Caco-2 (cell line): Measurements from ENCODE around the gene SMIM27. TPM values are rescaled to one million over a fixed set of nuclear protein-coding genes. Genes with fewer than 3 reads are reported as not detected.
"Not testable (repeated sequence)": the region's sequence is repeated elsewhere in the genome, so short reads cannot be mapped to it uniquely, and the experiment has no call there.

Experiments
- BruUV-seq: library from RNA; stranded (reverse); fragments of 400-500 nt; replicated peaks from 2 replicates; lab custom pipeline; 2021; lab: Mats Ljungman, UMichigan
- CTCF ChIA-PET: fragments of 300-600 bp; sonication (Branson Sonifier 250); formaldehyde crosslinking; loops from one replicate; lab custom pipeline; 2022; ENCODE audit warnings: antibody characterized with exemption; lab: Charles Lee
- POLR2A ChIA-PET: fragments of 300-600 bp; sonication (Branson Sonifier 250); formaldehyde crosslinking; loops from one replicate; lab custom pipeline; 2022; ENCODE audit warnings: antibody characterized with exemption; lab: Charles Lee
- DNase-seq, 2 experiments: peaks; one replicate each; pipeline versions ENCODE4 v3.0.0 to v3.0.0-alpha.2; 2020 to 2022
- H3K27me3 ChIP-seq: replicated peaks from 2 replicates; pipeline ENCODE4 v1.6.0; 2011; ENCODE audit warnings: low read length; ENCODE audit not compliant: control insufficient read depth, insufficient read depth
- H3K36me3 ChIP-seq: 2 replicates; pipeline ENCODE4 v1.5.1; 2011; ENCODE audit warnings: low read length; ENCODE audit not compliant: control insufficient read depth, insufficient read depth
- H3K4me1 ChIP-seq: fragments of 250-450 bp; sonication (Bioruptor Pico); 2 replicates; pipeline ENCODE4 v1.5.1; 2020; ENCODE audit warnings: mild to moderate bottlenecking
- H3K4me3 ChIP-seq: 2 replicates; pipeline ENCODE4 v1.5.1; 2011; ENCODE audit warnings: low read depth, mild to moderate bottlenecking, control low read depth, low read length
- H3K9me3 ChIP-seq: fragments of 250-450 bp; sonication (Bioruptor Pico); 2 replicates; pipeline ENCODE4 v1.5.1; 2020; ENCODE audit warnings: mild to moderate bottlenecking, moderate library complexity
- H3K27ac Mint-ChIP-seq: one replicate; pipeline ENCODE4 v1.8.0; 2022; ENCODE audit warnings: mixed read lengths; ENCODE audit not compliant: unreplicated experiment
- H3K27me3 Mint-ChIP-seq: one replicate; pipeline ENCODE4 v1.8.0; 2022; ENCODE audit warnings: mixed read lengths; ENCODE audit not compliant: insufficient read depth, unreplicated experiment
- H3K36me3 Mint-ChIP-seq: one replicate; pipeline ENCODE4 v1.8.0; 2022; ENCODE audit warnings: mild to moderate bottlenecking, mixed read lengths; ENCODE audit not compliant: insufficient read depth, unreplicated experiment
- H3K4me1 Mint-ChIP-seq: one replicate; pipeline ENCODE4 v1.8.0; 2022; ENCODE audit warnings: low read depth, mixed read lengths; ENCODE audit not compliant: unreplicated experiment
- H3K4me3 Mint-ChIP-seq: one replicate; pipeline ENCODE4 v1.8.0; 2022; ENCODE audit warnings: mild to moderate bottlenecking, moderate library complexity, mixed read lengths; ENCODE audit not compliant: unreplicated experiment
- H3K9me3 Mint-ChIP-seq: one replicate; pipeline ENCODE4 v1.8.0; 2022; ENCODE audit warnings: mixed read lengths; ENCODE audit not compliant: unreplicated experiment
- CTCF ChIP-seq, 2 experiments: fragments of 200-600 bp in 1 of 2; IDR thresholded peaks; 1 replicate in 1 of 2; 2 replicates in 1 of 2; pipeline versions ENCODE4 v1.5.1 to v1.8.0; 2011 to 2022; ENCODE audit warnings: antibody characterized with exemption in 1 of 2, control low read depth in 1 of 2, inconsistent platforms in 1 of 2, low read depth in 1 of 2, low read length in 1 of 2, mild to moderate bottlenecking in 1 of 2, moderate library complexity in 1 of 2; ENCODE audit not compliant: insufficient read depth in 1 of 2, severe bottlenecking in 1 of 2, unreplicated experiment in 1 of 2
- intact Hi-C: fragments of 100-400 bp; cut with micrococcal nuclease; formaldehyde crosslinking; loops from one replicate; pipeline ENCODE4 v1.10.0; 2022; ENCODE audit not compliant: unreplicated experiment
- total RNA-seq: library from RNA; stranded (reverse); gene quantifications from 2 replicates; pipeline ENCODE4 v1.2.3, GENCODE V29; 2022

The SMIM27 gene
- total RNA-seq, 1 experiment from 2014 or later = 5.3 TPM

- H3K4me3 Mint-ChIP-seq = no peak overlapping the region
- H3K27me3 ChIP-seq = no peaks in the 10 kb centered on the region
- no peaks in the 10 kb centered on the region for H3K9me3 Mint-ChIP-seq
- no peak for TF ChIP-seq CTCF (IDR thresholded peaks at IDR 0.05; ENCODE audit: insufficient read depth in 1 of 2, low read depth in 1 of 2, low read length in 1 of 2, severe bottlenecking in 1 of 2, unreplicated experiment in 1 of 2)
- 0 out of 2 replicates have a peak, but pooled peaks cover 3% of the 10 kb centered on the region for H3K36me3 ChIP-seq
- no TSS peak for BruUV-seq
- H3K36me3 Mint-ChIP-seq = peaks cover 25% of the 10 kb centered on the region
- CTCF ChIA-PET = no interaction called here
- no peaks in the 10 kb centered on the region for H3K9me3 ChIP-seq
- intact Hi-C loops = no loop called here
- H3K27ac Mint-ChIP-seq = no peak overlapping the region
- no peak for DNase-seq
- POLR2A ChIA-PET = no interaction called here
- H3K4me1 ChIP-seq = no peaks in the 10 kb centered on the region
- H3K4me3 ChIP-seq = no peak overlapping the region
- H3K27me3 Mint-ChIP-seq = no peaks in the 10 kb centered on the region
- peaks cover 7% of the 10 kb centered on the region for H3K4me1 Mint-ChIP-seq
These were observed 6.2 kb upstream of the SMIM27 start for GRCh38 chr9:32545884-32546283.

- H3K4me3 ChIP-seq, H3K4me1 ChIP-seq, H3K9me3 ChIP-seq, H3K27me3 ChIP-seq, H3K36me3 ChIP-seq, DNase-seq, H3K9me3 Mint-ChIP-seq, intact Hi-C loops, H3K4me3 Mint-ChIP-seq, CTCF ChIA-PET, H3K27ac Mint-ChIP-seq, H3K4me1 Mint-ChIP-seq, POLR2A ChIA-PET, BruUV-seq, H3K27me3 Mint-ChIP-seq: not testable (repeated sequence)
- H3K36me3 Mint-ChIP-seq = peaks cover 31% of the 10 kb centered on the region
These were observed 3.9 kb upstream of the SMIM27 start for GRCh38 chr9:32548213-32548612.

GRCh38 chr9:32550150-32550561 is 2.0 kb upstream of the SMIM27 start:
- peak in 1 of 2 experiments; percentile 7 for TF ChIP-seq CTCF (IDR thresholded peaks at IDR 0.05; ENCODE audit: insufficient read depth in 1 of 2, low read depth in 1 of 2, low read length in 1 of 2, severe bottlenecking in 1 of 2, unreplicated experiment in 1 of 2)
- Mint-ChIP-seq H3K4me3 (peak overlapping the region; percentile 93), H3K27me3 (no peaks in the 10 kb centered on the region), H3K36me3 (peaks cover 31% of the 10 kb centered on the region), H3K9me3 (no peaks in the 10 kb centered on the region), H3K4me1 (peaks cover 7% of the 10 kb centered on the region), H3K27ac (peak overlapping the region; percentile 96)
- POLR2A ChIA-PET = interaction anchor here (0.9 to 1.5 kb wide), 3 partner anchors 22 to 475 kb away, joined by 5 to 7 read pairs (median 6); partner anchors contain the start of genes ACO1, DNAJA1 and NDUFB6
- no peaks in the 10 kb centered on the region for H3K36me3 ChIP-seq
- intact Hi-C loops = loop anchor here (1.0 kb wide), 1 partner anchor 24 kb away; the partner anchor contains the start of gene RIGI
- peak in 1 of 2 experiments; percentile 14 for DNase-seq
- H3K27me3 ChIP-seq = no peaks in the 10 kb centered on the region
- TSS peak; percentile 22 for BruUV-seq
- H3K4me3 ChIP-seq = peak overlapping the region; percentile 87
- H3K4me1 ChIP-seq = no peaks in the 10 kb centered on the region
- H3K9me3 ChIP-seq = no peaks in the 10 kb centered on the region
- CTCF ChIA-PET = interaction anchor here (1.3 to 3.1 kb wide), 7 partner anchors 22 to 171 kb away, joined by 3 to 25 read pairs (median 11); partner anchors contain the start of genes ACO1, NDUFB6 and RIGI
